ENCODE measurements around the gene KCNN3.
A peak's percentile ranks its signal among the peaks of the same experiment; 100 is the strongest.

KCNN3 gene

GRCh38 chr1:154791292-154792166 lies 78.6 kb downstream of the KCNN3 start:
- peak; percentile 19 for DNase-seq (ENCODE audit: low spot score)

GRCh38 chr1:154788886-154789285 lies 81.2 kb downstream of the KCNN3 start:
- DNase-seq (ENCODE audit: low spot score) = no peak

- DNase-seq (ENCODE audit: low spot score) = no peak
These were observed 81.8 kb downstream of the KCNN3 start for GRCh38 chr1:154788110-154788870.

- DNase-seq (ENCODE audit: low spot score) = no peak
These were observed 83.1 kb downstream of the KCNN3 start for GRCh38 chr1:154786804-154787570.

- no peak for DNase-seq (ENCODE audit: low spot score)
These were observed 85.1 kb downstream of the KCNN3 start for GRCh38 chr1:154784924-154785531.

- no peak for DNase-seq (ENCODE audit: low spot score)
These were observed 85.7 kb downstream of the KCNN3 start for GRCh38 chr1:154784416-154784815.

GRCh38 chr1:154783976-154784375 lies 86.1 kb downstream of the KCNN3 start:
- DNase-seq (ENCODE audit: low spot score) = no peak

GRCh38 chr1:154780541-154780940 lies 89.5 kb downstream of the KCNN3 start:
- no peak for DNase-seq (ENCODE audit: low spot score)

- no peak for DNase-seq (ENCODE audit: low spot score)
These were observed 90.4 kb downstream of the KCNN3 start for GRCh38 chr1:154779551-154780189.

GRCh38 chr1:154778944-154779343 lies 91.1 kb downstream of the KCNN3 start:
- DNase-seq (ENCODE audit: low spot score) = no peak

GRCh38 chr1:154778275-154778674 lies 91.8 kb downstream of the KCNN3 start:
- DNase-seq (ENCODE audit: low spot score) = no peak

GRCh38 chr1:154777781-154778180 lies 92.3 kb downstream of the KCNN3 start:
- DNase-seq (ENCODE audit: low spot score) = no peak

GRCh38 chr1:154777154-154777553 lies 92.9 kb downstream of the KCNN3 start:
- no peak for DNase-seq (ENCODE audit: low spot score)

GRCh38 chr1:154775621-154776605 lies 94.2 kb downstream of the KCNN3 start:
- no peak for DNase-seq (ENCODE audit: low spot score)

- DNase-seq (ENCODE audit: low spot score) = no peak
These were observed 95.8 kb downstream of the KCNN3 start for GRCh38 chr1:154774175-154774855.

GRCh38 chr1:154773551-154773950 lies 96.5 kb downstream of the KCNN3 start:
- no peak for DNase-seq (ENCODE audit: low spot score)

- no peak for DNase-seq (ENCODE audit: low spot score)
These were observed 97.2 kb downstream of the KCNN3 start for GRCh38 chr1:154772606-154773506.

GRCh38 chr1:154772056-154772455 lies 98.0 kb downstream of the KCNN3 start:
- DNase-seq (ENCODE audit: low spot score) = no peak

All from LoVo (cell line).